Activated naive CD8-positive, alpha-beta T cell treated with anti-CD3 and anti-CD28 coated beads for 36 hours (primary cell): ENCODE results near the gene DPF3. TPM values are rescaled to one million over a fixed set of nuclear protein-coding genes. Genes with fewer than 3 reads are reported as not detected.

Source experiments
- DNase-seq: peaks from one replicate; pipeline ENCODE4 v3.0.0; 2021
- H3K27ac Mint-ChIP-seq: one replicate; pipeline ENCODE4 v1.8.0; 2022; ENCODE audit warnings: mild to moderate bottlenecking, moderate library complexity, mixed read lengths
- H3K27me3 Mint-ChIP-seq: one replicate; pipeline ENCODE4 v1.8.0; 2022; ENCODE audit warnings: mild to moderate bottlenecking, mixed read lengths
- H3K36me3 Mint-ChIP-seq: one replicate; pipeline ENCODE4 v1.8.0; 2021; ENCODE audit warnings: mild to moderate bottlenecking, mixed read lengths
- H3K4me1 Mint-ChIP-seq: one replicate; pipeline ENCODE4 v1.8.0; 2021; ENCODE audit warnings: mixed read lengths
- H3K4me3 Mint-ChIP-seq: one replicate; pipeline ENCODE4 v1.8.0; 2022; ENCODE audit warnings: mild to moderate bottlenecking, moderate library complexity, mixed read lengths
- H3K9me3 Mint-ChIP-seq: one replicate; pipeline ENCODE4 v1.8.0; 2022; ENCODE audit warnings: mixed read lengths
- total RNA-seq, 2 experiments: library from RNA; stranded (reverse); gene quantifications; one replicate each; pipeline ENCODE4 v1.2.3, GENCODE V29; 2021

Gene DPF3
- total RNA-seq, 2 experiments from 2014 or later, result 1.1 to 1.3 TPM

DNA sequence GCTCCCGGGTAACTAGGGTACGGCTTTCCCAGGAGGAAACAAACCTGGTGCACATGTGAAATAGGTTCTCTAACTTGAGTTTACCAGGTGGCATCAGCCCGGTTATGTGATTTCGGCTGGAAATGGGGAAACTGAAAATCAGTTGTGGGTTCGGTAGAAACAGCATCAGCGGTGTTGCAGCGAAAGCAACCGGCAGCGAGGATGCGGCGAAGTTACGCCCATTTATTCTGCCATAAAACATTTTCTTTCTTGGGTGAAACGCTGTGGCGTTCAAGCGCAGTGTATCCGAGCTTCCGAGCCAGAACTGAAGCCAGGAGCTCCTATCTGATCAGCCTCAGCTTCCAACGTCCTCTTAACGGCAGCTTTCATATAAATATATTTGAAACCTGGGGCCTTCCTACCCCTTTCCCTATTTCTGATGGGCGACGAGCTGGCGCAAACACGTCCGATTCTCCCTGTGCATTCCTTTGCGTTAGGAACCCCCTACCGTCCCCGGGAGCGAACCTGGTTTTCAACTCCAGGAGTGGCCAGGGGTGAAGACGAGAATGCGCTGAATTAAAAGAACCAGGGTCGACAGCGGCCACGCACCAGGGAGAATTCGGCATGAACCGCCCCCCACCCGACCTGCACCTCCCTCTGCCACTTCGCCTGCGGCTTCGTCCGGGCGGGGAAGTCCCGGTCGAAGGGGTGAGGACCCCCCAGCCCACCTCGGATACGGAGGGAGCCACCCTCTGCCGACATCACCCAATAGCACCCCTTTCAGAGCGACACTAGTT, 1.6 kb downstream of the DPF3 start:
- no peaks in the 10 kb centered on the region for H3K9me3 Mint-ChIP-seq
- peaks cover 49% of the 10 kb centered on the region for H3K27me3 Mint-ChIP-seq
- no peak overlapping the region for H3K27ac Mint-ChIP-seq
- H3K36me3 Mint-ChIP-seq, result no peaks in the 10 kb centered on the region
- peaks cover 16% of the 10 kb centered on the region for H3K4me1 Mint-ChIP-seq
- peak overlapping the region; percentile 91 for H3K4me3 Mint-ChIP-seq
- peak; percentile 22 for DNase-seq

DNA sequence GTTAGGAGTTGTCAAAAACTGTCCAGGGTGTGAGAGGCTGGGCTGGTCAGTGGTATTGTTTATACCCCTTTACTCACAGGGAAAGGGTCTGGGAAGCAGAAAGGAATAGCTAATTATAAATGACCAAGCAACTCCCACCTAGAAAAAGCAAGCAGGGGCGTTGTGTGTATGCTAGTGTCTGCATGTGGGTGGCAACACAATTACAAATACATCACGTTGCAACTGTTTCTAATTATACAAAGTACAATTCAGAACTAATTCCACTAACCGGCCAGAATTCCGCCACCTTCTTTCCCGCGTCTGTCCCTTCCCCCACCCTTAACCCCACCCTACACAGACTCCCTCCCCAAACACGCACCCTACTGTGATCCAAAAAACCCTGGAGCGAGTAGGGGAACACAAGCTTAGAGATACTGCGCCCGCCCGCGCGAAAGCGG, 2.2 kb downstream of the DPF3 start:
- no peak for DNase-seq
- Mint-ChIP-seq H3K27ac (no peak overlapping the region), H3K36me3 (no peaks in the 10 kb centered on the region), H3K4me3 (peak overlapping the region; percentile 91), H3K9me3 (no peaks in the 10 kb centered on the region), H3K4me1 (peaks cover 16% of the 10 kb centered on the region), H3K27me3 (peaks cover 42% of the 10 kb centered on the region)

DNA sequence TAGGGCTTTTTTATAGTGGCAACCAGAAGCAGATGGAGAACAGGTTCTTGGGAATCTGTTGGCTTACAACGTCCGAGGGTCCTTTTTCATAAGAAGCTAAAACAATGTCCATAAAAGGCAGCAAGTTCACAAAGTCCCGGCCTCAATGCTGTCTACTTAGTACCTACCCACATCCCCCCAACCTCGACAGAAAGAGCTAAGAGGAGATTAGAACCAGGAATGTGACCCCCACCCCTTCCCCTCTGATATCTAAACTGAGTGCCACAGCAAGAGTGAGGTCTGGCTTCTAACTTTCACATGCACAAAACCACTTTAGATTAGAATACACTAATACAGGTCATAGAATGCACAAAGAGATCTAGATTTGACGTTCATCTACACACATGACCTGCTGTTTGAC, 4.5 kb downstream of the DPF3 start:
- peaks cover 11% of the 10 kb centered on the region for H3K4me1 Mint-ChIP-seq
- no peak overlapping the region for H3K27ac Mint-ChIP-seq
- H3K27me3 Mint-ChIP-seq, result peaks cover 28% of the 10 kb centered on the region
- no peaks in the 10 kb centered on the region for H3K36me3 Mint-ChIP-seq
- no peak for DNase-seq
- no peak overlapping the region for H3K4me3 Mint-ChIP-seq
- no peaks in the 10 kb centered on the region for H3K9me3 Mint-ChIP-seq

DNA sequence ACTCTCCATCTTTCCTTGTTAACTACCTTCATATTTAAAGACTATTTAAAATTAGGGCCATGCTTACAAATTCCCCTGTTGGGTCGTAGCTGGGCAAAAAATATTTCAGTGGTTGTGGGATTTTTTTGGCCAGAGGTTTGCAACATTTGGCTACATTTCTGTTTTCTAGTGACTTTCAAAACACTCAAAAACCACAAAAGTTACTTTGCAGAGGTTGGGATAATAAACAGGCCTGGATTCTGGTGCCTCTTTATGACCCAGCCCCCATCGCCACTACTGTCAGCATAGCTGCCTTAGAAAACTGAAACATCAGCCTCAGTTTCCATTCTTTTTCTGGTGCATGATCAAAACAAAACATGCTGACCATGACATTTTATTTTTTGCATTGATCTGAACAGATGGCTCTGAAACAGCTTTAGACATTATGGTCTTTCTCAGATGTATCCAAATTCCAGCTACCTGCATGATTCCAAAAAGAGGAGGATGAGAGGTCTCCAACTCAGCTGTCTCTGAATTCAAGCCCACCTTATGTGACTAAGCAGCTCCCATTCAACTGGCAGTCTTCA, 5.2 kb downstream of the DPF3 start:
- Mint-ChIP-seq H3K27me3 (peaks cover 25% of the 10 kb centered on the region), H3K9me3 (no peaks in the 10 kb centered on the region), H3K4me1 (peaks cover 10% of the 10 kb centered on the region), H3K27ac (no peak overlapping the region), H3K36me3 (no peaks in the 10 kb centered on the region), H3K4me3 (no peak overlapping the region)
- no peak for DNase-seq

GRCh38 chr14:72888192-72888591, 5.7 kb downstream of the DPF3 start:
- H3K9me3 Mint-ChIP-seq, result no peaks in the 10 kb centered on the region
- no peak overlapping the region for H3K27ac Mint-ChIP-seq
- H3K27me3 Mint-ChIP-seq, result peaks cover 25% of the 10 kb centered on the region
- H3K4me3 Mint-ChIP-seq, result no peak overlapping the region
- H3K4me1 Mint-ChIP-seq, result peaks cover 13% of the 10 kb centered on the region
- no peak for DNase-seq
- H3K36me3 Mint-ChIP-seq, result no peaks in the 10 kb centered on the region

DNA sequence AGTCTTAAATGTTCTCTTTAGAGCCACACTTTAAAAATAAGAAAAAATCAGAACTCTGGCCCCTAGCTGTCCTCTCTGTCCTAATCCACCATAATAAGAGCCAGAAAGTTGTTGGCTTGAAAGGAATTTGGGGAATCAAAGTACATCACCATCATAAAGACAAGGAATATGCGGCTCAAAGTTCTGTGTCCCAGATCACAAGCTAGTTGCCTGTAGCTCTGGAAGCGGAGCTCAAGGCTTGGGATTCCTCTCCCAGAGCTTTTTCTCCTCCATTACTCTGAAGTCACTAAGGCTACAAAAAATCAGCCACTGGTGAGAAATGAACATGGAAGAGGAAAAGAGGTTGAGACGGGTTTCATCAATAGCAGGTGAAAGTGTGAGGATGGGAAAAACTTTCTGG, 6.4 kb downstream of the DPF3 start:
- Mint-ChIP-seq H3K4me3 (no peak overlapping the region), H3K4me1 (peaks cover 10% of the 10 kb centered on the region), H3K27me3 (peaks cover 21% of the 10 kb centered on the region), H3K36me3 (no peaks in the 10 kb centered on the region), H3K27ac (no peak overlapping the region), H3K9me3 (no peaks in the 10 kb centered on the region)
- no peak for DNase-seq

GRCh38 chr14:72884386-72884785, 9.5 kb downstream of the DPF3 start:
- peaks cover 16% of the 10 kb centered on the region for H3K4me1 Mint-ChIP-seq
- no peaks in the 10 kb centered on the region for H3K9me3 Mint-ChIP-seq
- H3K36me3 Mint-ChIP-seq, result no peaks in the 10 kb centered on the region
- no peak for DNase-seq
- H3K27ac Mint-ChIP-seq, result no peak overlapping the region
- H3K27me3 Mint-ChIP-seq, result peaks cover 5% of the 10 kb centered on the region
- H3K4me3 Mint-ChIP-seq, result no peak overlapping the region

- Mint-ChIP-seq H3K27me3 (peaks cover 5% of the 10 kb centered on the region), H3K9me3 (no peaks in the 10 kb centered on the region), H3K4me1 (peaks cover 16% of the 10 kb centered on the region), H3K4me3 (no peak overlapping the region), H3K36me3 (no peaks in the 10 kb centered on the region), H3K27ac (no peak overlapping the region)
- peak; percentile 30 for DNase-seq
Measured at GRCh38 chr14:72883961-72884360, 9.9 kb downstream of the DPF3 start.

GRCh38 chr14:72883109-72883508, 10.8 kb downstream of the DPF3 start:
- H3K4me3 Mint-ChIP-seq, result no peak overlapping the region
- H3K9me3 Mint-ChIP-seq, result no peaks in the 10 kb centered on the region
- no peak overlapping the region for H3K27ac Mint-ChIP-seq
- peaks cover 5% of the 10 kb centered on the region for H3K27me3 Mint-ChIP-seq
- H3K36me3 Mint-ChIP-seq, result no peaks in the 10 kb centered on the region
- DNase-seq, result no peak
- peaks cover 16% of the 10 kb centered on the region for H3K4me1 Mint-ChIP-seq

DNA sequence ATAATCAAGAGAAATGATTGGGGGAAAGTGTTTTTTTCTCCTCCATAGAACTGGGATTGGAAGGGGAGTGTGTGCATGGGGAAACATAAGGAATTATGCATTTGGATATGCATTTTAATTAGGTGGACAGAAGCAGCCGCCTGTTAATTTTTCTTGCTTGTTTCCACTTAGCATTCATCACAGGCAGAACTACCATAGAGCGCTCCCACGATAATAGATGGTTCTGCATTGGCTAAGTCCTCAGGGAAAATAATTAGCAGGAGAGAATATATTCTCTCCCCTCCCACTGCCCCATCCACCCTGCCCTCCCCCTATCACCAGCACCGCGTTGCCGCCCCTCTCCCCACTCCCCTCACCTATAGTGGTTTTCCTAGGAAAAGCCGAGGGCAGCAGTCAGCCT, 11.4 kb downstream of the DPF3 start:
- Mint-ChIP-seq H3K4me3 (no peak overlapping the region), H3K4me1 (peaks cover 16% of the 10 kb centered on the region), H3K36me3 (no peaks in the 10 kb centered on the region), H3K9me3 (no peaks in the 10 kb centered on the region), H3K27me3 (peaks cover 5% of the 10 kb centered on the region), H3K27ac (no peak overlapping the region)
- DNase-seq, result no peak

DNA sequence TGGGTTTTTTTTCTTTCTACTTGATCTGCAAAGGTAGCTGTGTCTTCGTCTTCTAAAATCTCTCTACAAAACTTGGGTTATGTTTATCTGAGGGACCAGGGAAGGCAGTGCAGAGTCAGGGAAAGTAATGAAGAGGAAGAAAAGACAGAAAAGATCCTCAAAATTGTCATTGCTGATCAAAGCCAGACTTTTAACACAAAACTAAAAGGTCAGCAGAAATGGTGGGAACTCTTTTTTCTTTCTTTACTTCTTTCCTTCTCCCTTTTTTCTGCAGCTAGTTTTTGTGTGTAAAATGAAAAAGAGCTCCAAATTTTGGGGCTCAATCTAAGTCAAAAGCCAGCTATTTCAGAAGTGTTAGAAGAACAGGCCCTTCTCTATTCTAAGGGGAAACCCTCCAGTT, 11.9 kb downstream of the DPF3 start:
- H3K36me3 Mint-ChIP-seq, result no peaks in the 10 kb centered on the region
- H3K27me3 Mint-ChIP-seq, result peaks cover 5% of the 10 kb centered on the region
- no peak for DNase-seq
- no peaks in the 10 kb centered on the region for H3K9me3 Mint-ChIP-seq
- H3K4me1 Mint-ChIP-seq, result peaks cover 16% of the 10 kb centered on the region
- no peak overlapping the region for H3K27ac Mint-ChIP-seq
- H3K4me3 Mint-ChIP-seq, result no peak overlapping the region

DNA sequence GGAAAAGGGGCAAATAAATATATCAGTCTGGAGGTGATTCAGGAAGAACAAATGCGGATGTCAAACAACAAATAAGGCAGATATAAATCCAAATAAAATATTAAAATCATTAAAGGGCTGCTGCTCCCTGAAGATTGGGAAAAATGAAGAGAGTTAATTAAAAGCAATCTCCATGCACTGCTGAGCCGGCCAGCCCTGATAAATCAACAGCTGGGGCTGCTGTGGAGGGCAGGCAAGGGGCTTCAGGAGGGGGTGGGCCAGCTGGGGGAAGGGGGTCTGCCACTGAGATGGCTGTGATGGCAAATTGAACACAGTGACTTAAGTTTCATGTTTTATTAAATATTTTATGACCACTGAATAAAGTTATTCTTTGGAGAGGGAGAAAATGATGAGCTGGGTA, 12.4 kb downstream of the DPF3 start:
- DNase-seq, result no peak
- Mint-ChIP-seq H3K36me3 (no peaks in the 10 kb centered on the region), H3K4me1 (peaks cover 16% of the 10 kb centered on the region), H3K9me3 (no peaks in the 10 kb centered on the region), H3K27me3 (peaks cover 5% of the 10 kb centered on the region), H3K4me3 (no peak overlapping the region), H3K27ac (no peak overlapping the region)

DNA sequence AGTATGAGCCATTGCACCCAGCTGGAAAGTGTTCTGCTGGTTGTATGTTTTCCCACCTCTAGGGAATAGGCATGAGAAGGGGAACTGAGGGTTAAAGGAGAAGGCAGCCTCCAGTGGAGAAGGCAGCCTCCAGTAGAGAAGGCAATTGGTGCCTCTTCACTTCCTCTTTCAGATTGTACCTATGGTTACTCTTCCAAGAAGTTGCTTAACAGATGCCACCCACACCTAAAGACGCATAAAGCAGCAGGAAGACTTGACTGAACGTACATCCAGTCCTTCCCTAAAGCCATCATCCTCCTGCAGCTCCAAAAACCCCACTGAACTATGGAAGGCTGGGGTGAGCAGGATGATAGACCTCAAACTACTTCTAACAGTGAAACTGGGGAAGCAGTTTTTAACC, 13.1 kb downstream of the DPF3 start:
- peaks cover 16% of the 10 kb centered on the region for H3K4me1 Mint-ChIP-seq
- no peak for DNase-seq
- peaks cover 5% of the 10 kb centered on the region for H3K27me3 Mint-ChIP-seq
- H3K27ac Mint-ChIP-seq, result no peak overlapping the region
- H3K9me3 Mint-ChIP-seq, result no peaks in the 10 kb centered on the region
- H3K4me3 Mint-ChIP-seq, result no peak overlapping the region
- no peaks in the 10 kb centered on the region for H3K36me3 Mint-ChIP-seq

DNA sequence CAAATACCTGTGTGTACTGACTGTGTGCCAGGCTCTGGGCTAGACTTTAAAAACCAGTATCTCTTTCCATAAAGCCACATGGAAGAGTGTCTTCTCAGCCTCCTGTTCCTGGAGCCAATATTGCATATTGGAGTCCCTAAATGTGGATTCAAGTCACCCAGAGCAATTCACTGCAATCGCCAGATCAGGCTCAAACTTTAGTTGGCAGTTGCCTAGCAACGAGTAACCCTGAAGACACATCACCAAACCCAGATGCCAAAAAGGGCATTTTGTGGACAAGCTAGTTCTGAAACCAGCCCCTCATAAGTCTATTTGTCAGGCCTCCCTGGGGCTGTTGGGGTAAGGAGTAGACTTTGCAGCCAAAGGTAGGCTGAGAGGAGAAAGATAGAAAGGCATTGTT, 13.7 kb downstream of the DPF3 start:
- H3K4me1 Mint-ChIP-seq, result peaks cover 16% of the 10 kb centered on the region

GRCh38 chr14:72879431-72879830, 14.5 kb downstream of the DPF3 start:
- no peaks in the 10 kb centered on the region for H3K9me3 Mint-ChIP-seq

More for the DNA sequence above, 13.7 kb downstream of the DPF3 start:
- Mint-ChIP-seq H3K4me3 (no peak overlapping the region), H3K9me3 (no peaks in the 10 kb centered on the region), H3K27ac (no peak overlapping the region), H3K36me3 (no peaks in the 10 kb centered on the region), H3K27me3 (peaks cover 5% of the 10 kb centered on the region)
- DNase-seq, result no peak

GRCh38 chr14:72878746-72879145, 15.2 kb downstream of the DPF3 start:
- DNase-seq, result no peak
- Mint-ChIP-seq H3K27ac (no peak overlapping the region), H3K9me3 (no peaks in the 10 kb centered on the region), H3K4me1 (peaks cover 9% of the 10 kb centered on the region), H3K27me3 (peaks cover 5% of the 10 kb centered on the region), H3K36me3 (no peaks in the 10 kb centered on the region), H3K4me3 (no peak overlapping the region)

More at GRCh38 chr14:72879431-72879830, 14.5 kb downstream of the DPF3 start:
- Mint-ChIP-seq H3K27ac (no peak overlapping the region), H3K27me3 (peaks cover 5% of the 10 kb centered on the region), H3K4me1 (peaks cover 14% of the 10 kb centered on the region), H3K4me3 (no peak overlapping the region), H3K36me3 (no peaks in the 10 kb centered on the region)
- no peak for DNase-seq
